DOHH2 (cell line): ENCODE measurements around the gene FAM151B.

Experiments used
- H3F3A ChIP-seq: fragments of 200-600 bp; sonication (generic), shearing (Covaris generic); 2 replicates; pipeline ENCODE4 v1.6.0; 2016; ENCODE audit warnings: antibody characterized with exemption, mild to moderate bottlenecking; ENCODE audit not compliant: control insufficient read depth, insufficient read depth
- H3K27ac ChIP-seq: fragments of 200-600 bp; sonication (generic); 2 replicates; pipeline ENCODE4 v1.5.1; 2014; ENCODE audit warnings: low read depth, mild to moderate bottlenecking, low read length, moderate library complexity
- H3K27me3 ChIP-seq: fragments of 200-600 bp; sonication (generic); 2 replicates; pipeline ENCODE4 v1.6.1; 2014; ENCODE audit warnings: mild to moderate bottlenecking, low read length, mixed read lengths; ENCODE audit not compliant: control insufficient read depth
- H3K36me3 ChIP-seq: fragments of 200-600 bp; sonication (generic); 2 replicates; pipeline ENCODE4 v1.6.1; 2014; ENCODE audit warnings: mild to moderate bottlenecking, low read length, moderate library complexity, mixed read lengths; ENCODE audit not compliant: control insufficient read depth
- H3K4me1 ChIP-seq: fragments of 200-600 bp; sonication (generic); 2 replicates; pipeline ENCODE4 v1.6.1; 2014; ENCODE audit warnings: mild to moderate bottlenecking, low read length, mixed read lengths; ENCODE audit not compliant: control insufficient read depth
- H3K4me2 ChIP-seq: fragments of 200-600 bp; sonication (generic); 2 replicates; pipeline ENCODE4 v1.6.0; 2014; ENCODE audit warnings: mild to moderate bottlenecking, low read length, moderate library complexity
- H3K4me3 ChIP-seq: fragments of 200-600 bp; sonication (generic); 2 replicates; pipeline ENCODE4 v1.5.1; 2014; ENCODE audit warnings: mild to moderate bottlenecking, low read length, mixed read lengths
- H3K79me2 ChIP-seq: fragments of 200-600 bp; sonication (generic); 2 replicates; pipeline ENCODE4 v1.6.1; 2014; ENCODE audit warnings: mild to moderate bottlenecking, low read length, mixed read lengths; ENCODE audit not compliant: control insufficient read depth
- H3K9me2 ChIP-seq: fragments of 200-600 bp; sonication (generic); replicated peaks from 2 replicates; pipeline ENCODE4 v1.6.1; 2014; ENCODE audit warnings: mild to moderate bottlenecking, low read length, mixed read lengths; ENCODE audit not compliant: control insufficient read depth
- H3K9me3 ChIP-seq: fragments of 200-600 bp; sonication (generic); 2 replicates; pipeline ENCODE4 v1.6.1; 2014; ENCODE audit warnings: antibody characterized with exemption, low read length, mixed read lengths; ENCODE audit not compliant: control insufficient read depth, insufficient read depth
- H4K20me1 ChIP-seq: fragments of 200-600 bp; sonication (generic); 2 replicates; pipeline ENCODE4 v1.6.0; 2014; ENCODE audit warnings: low read depth, mild to moderate bottlenecking, antibody characterized with exemption, low read length, moderate library complexity; ENCODE audit not compliant: control insufficient read depth, insufficient read depth
- EZH2phosphoT487 ChIP-seq: fragments of 200-600 bp; sonication (generic); IDR thresholded peaks from 2 replicates; pipeline ENCODE4 v1.6.1; 2017; ENCODE audit warnings: borderline replicate concordance, mild to moderate bottlenecking, antibody characterized with exemption, low read length, moderate library complexity, mixed read lengths
- TF ChIP-seq, protein P1 (sequence below): fragments of 200-600 bp; sonication (generic); IDR thresholded peaks from one replicate; pipeline ENCODE4 v1.5.1; 2014; ENCODE audit warnings: antibody characterized with exemption, mild to moderate bottlenecking, low read depth, low read length; ENCODE audit not compliant: poor library complexity, severe bottlenecking

FAM151B gene

DNA sequence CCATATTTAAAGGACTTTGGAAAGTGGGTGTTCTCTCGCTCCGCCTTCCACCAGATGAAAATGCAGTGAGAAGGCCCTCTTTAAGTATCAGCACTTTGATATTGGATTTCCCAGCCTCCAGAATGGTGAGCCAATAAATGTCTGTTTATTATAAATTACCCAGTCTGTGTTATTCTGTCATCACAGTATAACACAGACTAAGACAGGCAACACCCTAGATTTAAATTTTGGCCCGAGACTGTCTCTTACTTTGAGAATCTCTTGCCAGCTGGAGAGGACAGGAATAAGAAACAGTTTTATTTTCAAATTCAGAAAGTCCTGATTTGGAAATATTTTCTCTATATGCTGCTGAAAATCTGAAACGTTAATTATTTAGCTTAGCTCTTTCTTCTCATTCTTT lies 21.5 kb downstream of the FAM151B start:
- H3K4me2 ChIP-seq, result no peak overlapping the region
- H3K79me2 ChIP-seq, result no peaks in the 10 kb centered on the region
- no peak overlapping the region for H3K27ac ChIP-seq
- H3F3A ChIP-seq, result no peaks in the 10 kb centered on the region
- H3K27me3 ChIP-seq, result no peaks in the 10 kb centered on the region
- no peaks in the 10 kb centered on the region for H3K36me3 ChIP-seq
- H3K9me2 ChIP-seq, result no peaks in the 10 kb centered on the region
- H3K4me3 ChIP-seq, result no peak overlapping the region
- peaks cover 6% of the 10 kb centered on the region for H3K4me1 ChIP-seq
- H4K20me1 ChIP-seq, result no peaks in the 10 kb centered on the region
- H3K9me3 ChIP-seq, result no peaks in the 10 kb centered on the region
- no peak for TF ChIP-seq EZH2phosphoT487
- TF ChIP-seq, protein P1, sequence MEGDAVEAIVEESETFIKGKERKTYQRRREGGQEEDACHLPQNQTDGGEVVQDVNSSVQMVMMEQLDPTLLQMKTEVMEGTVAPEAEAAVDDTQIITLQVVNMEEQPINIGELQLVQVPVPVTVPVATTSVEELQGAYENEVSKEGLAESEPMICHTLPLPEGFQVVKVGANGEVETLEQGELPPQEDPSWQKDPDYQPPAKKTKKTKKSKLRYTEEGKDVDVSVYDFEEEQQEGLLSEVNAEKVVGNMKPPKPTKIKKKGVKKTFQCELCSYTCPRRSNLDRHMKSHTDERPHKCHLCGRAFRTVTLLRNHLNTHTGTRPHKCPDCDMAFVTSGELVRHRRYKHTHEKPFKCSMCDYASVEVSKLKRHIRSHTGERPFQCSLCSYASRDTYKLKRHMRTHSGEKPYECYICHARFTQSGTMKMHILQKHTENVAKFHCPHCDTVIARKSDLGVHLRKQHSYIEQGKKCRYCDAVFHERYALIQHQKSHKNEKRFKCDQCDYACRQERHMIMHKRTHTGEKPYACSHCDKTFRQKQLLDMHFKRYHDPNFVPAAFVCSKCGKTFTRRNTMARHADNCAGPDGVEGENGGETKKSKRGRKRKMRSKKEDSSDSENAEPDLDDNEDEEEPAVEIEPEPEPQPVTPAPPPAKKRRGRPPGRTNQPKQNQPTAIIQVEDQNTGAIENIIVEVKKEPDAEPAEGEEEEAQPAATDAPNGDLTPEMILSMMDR, result no peak

DNA sequence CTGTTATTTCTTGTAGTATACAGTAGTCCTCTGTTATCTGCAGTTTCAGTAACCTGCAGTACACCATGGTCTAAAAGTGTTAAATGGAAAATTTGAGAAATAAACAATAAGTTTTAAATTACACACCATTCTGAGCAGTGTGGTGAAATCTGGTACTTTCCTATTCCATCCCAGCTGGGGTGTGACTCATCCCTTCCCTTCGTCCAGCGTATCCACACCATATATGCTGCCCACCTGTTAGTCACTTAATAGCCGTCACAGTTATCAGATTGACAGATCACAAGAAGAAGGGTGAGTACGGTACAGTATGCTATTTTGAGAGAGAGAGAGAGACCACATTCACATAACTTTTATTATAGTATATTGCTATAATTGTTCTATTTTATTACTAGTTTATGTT lies 28.9 kb downstream of the FAM151B start:
- no peaks in the 10 kb centered on the region for H4K20me1 ChIP-seq
- no peaks in the 10 kb centered on the region for H3K9me3 ChIP-seq
- no peak overlapping the region for H3K27ac ChIP-seq
- no peak overlapping the region for H3K4me3 ChIP-seq
- no peaks in the 10 kb centered on the region for H3K4me1 ChIP-seq
- H3K79me2 ChIP-seq, result no peaks in the 10 kb centered on the region
- no peak overlapping the region for H3K4me2 ChIP-seq
- H3K27me3 ChIP-seq, result no peaks in the 10 kb centered on the region
- TF ChIP-seq EZH2phosphoT487, result no peak
- TF ChIP-seq, protein P1, result no peak
- H3F3A ChIP-seq, result no peaks in the 10 kb centered on the region
- H3K36me3 ChIP-seq, result no peaks in the 10 kb centered on the region
- no peaks in the 10 kb centered on the region for H3K9me2 ChIP-seq

DNA sequence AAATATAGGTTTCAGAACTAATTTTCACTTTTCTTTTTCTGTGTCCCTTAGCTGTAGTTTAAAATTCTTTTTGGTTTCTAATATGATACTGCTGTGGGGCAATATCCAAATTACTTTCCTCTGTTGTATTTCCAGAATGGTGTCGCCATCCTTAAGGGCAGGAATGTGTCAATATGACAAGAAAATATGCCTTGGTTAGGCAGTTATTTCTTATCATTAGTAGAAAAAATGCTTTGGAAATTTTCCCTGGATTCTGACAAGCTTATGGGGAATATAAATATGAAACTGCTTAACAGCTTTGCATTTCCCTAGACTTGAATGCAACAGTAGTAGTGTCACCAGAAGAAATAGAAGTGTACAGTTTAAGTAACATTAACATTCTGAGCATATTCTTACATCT lies 52.8 kb downstream of the FAM151B start:
- Histone ChIP-seq H3K4me3 (no peak overlapping the region), H3K9me2 (no peaks in the 10 kb centered on the region), H3K27ac (no peak overlapping the region), H4K20me1 (no peaks in the 10 kb centered on the region), H3K4me2 (no peak overlapping the region), H3F3A (no peaks in the 10 kb centered on the region), H3K9me3 (no peaks in the 10 kb centered on the region), H3K36me3 (no peaks in the 10 kb centered on the region), H3K79me2 (no peaks in the 10 kb centered on the region), H3K4me1 (no peaks in the 10 kb centered on the region), H3K27me3 (no peaks in the 10 kb centered on the region)
- TF ChIP-seq EZH2phosphoT487, result no peak
- TF ChIP-seq, protein P1, result no peak

GRCh38 chr5:80541392-80541791 lies 53.5 kb downstream of the FAM151B start:
- Histone ChIP-seq H3K4me1 (no peaks in the 10 kb centered on the region), H4K20me1 (no peaks in the 10 kb centered on the region), H3K9me3 (no peaks in the 10 kb centered on the region), H3K4me3 (no peak overlapping the region), H3K79me2 (no peaks in the 10 kb centered on the region), H3F3A (no peaks in the 10 kb centered on the region), H3K9me2 (no peaks in the 10 kb centered on the region), H3K27me3 (no peaks in the 10 kb centered on the region), H3K27ac (no peak overlapping the region), H3K4me2 (no peak overlapping the region), H3K36me3 (no peaks in the 10 kb centered on the region)
- TF ChIP-seq EZH2phosphoT487, result no peak
- TF ChIP-seq, protein P1, result no peak
